WTC11 (cell line): ENCODE data around the gene PKP2. TPM values are rescaled to one million over a fixed set of nuclear protein-coding genes. Genes with fewer than 3 reads are reported as not detected.

Source experiments
- ATAC-seq: fragments of 200-7000 bp; cut with Tn5 transposase; 2 replicates; pipeline ENCODE4 v1.10.0; 2021; ENCODE audit warnings: mild to moderate bottlenecking, moderate library complexity
- CTCF ChIA-PET: fragments of 300-600 bp; sonication (Branson Sonifier 250); formaldehyde crosslinking; loops from one replicate; lab custom pipeline; 2021; ENCODE audit warnings: antibody characterized with exemption; lab: Charles Lee
- POLR2A ChIA-PET: fragments of 350-600 bp; sonication (Branson Sonifier 250); formaldehyde crosslinking; loops from one replicate; lab custom pipeline; 2021; ENCODE audit warnings: antibody characterized with exemption; lab: Charles Lee
- DNase-seq: peaks from one replicate; pipeline ENCODE4 v3.0.0; 2021; ENCODE audit warnings: low spot score
- H3K27ac Mint-ChIP-seq: 2 replicates; pipeline ENCODE4 v1.8.0; 2021; ENCODE audit warnings: mixed read lengths
- H3K27me3 Mint-ChIP-seq: 2 replicates; pipeline ENCODE4 v1.8.0; 2021; ENCODE audit warnings: low read depth, mild to moderate bottlenecking, moderate library complexity, mixed read lengths
- H3K36me3 Mint-ChIP-seq: 2 replicates; pipeline ENCODE4 v1.8.0; 2021; ENCODE audit warnings: mixed read lengths
- H3K4me1 Mint-ChIP-seq: 2 replicates; pipeline ENCODE4 v1.8.0; 2022; ENCODE audit warnings: mixed read lengths
- H3K4me3 Mint-ChIP-seq: 2 replicates; pipeline ENCODE4 v1.8.0; 2021; ENCODE audit warnings: mild to moderate bottlenecking, moderate library complexity, mixed read lengths
- H3K9me3 Mint-ChIP-seq: 2 replicates; pipeline ENCODE4 v1.8.0; 2021; ENCODE audit warnings: mixed read lengths
- AR ChIP-seq: fragments of 250-450 bp; sonication (Bioruptor Pico); IDR thresholded peaks from 2 replicates; pipeline ENCODE4 v1.9.0; 2021; ENCODE audit warnings: mild to moderate bottlenecking
- CTCF ChIP-seq: fragments of 200-600 bp; IDR thresholded peaks from 2 replicates; pipeline ENCODE4 v1.8.0; 2022; ENCODE audit warnings: antibody characterized with exemption
- ERG ChIP-seq: fragments of 250-450 bp; sonication (Bioruptor Pico); IDR thresholded peaks from 2 replicates; pipeline ENCODE4 v1.8.0; 2021; ENCODE audit warnings: mild to moderate bottlenecking
- ESRRA ChIP-seq: sonication (generic); formaldehyde crosslinking; IDR thresholded peaks from 2 replicates; pipeline ENCODE4 v1.8.1; 2022; ENCODE audit warnings: mild to moderate bottlenecking, missing genetic modification reagents, borderline replicate concordance
- FOXJ3 ChIP-seq: sonication (generic); formaldehyde crosslinking; IDR thresholded peaks from 2 replicates; pipeline ENCODE4 v1.9.0; 2021; ENCODE audit warnings: missing genetic modification reagents, mild to moderate bottlenecking, borderline replicate concordance
- FOXP1 ChIP-seq: sonication (generic); formaldehyde crosslinking; IDR thresholded peaks from 2 replicates; pipeline ENCODE4 v1.8.0; 2022; ENCODE audit warnings: missing genetic modification reagents, mild to moderate bottlenecking, moderate library complexity, borderline replicate concordance
- JAZF1 ChIP-seq: fragments of 250-450 bp; sonication (Bioruptor Pico); IDR thresholded peaks from 2 replicates; pipeline ENCODE4 v1.9.0; 2021; ENCODE audit warnings: moderate library complexity, mild to moderate bottlenecking, inconsistent platforms
- NFATC4 ChIP-seq: fragments of 250-450 bp; sonication (Bioruptor Pico); IDR thresholded peaks from 2 replicates; pipeline ENCODE4 v1.9.0; 2021; ENCODE audit warnings: mild to moderate bottlenecking
- OVOL2 ChIP-seq: fragments of 250-450 bp; sonication (Bioruptor Pico); IDR thresholded peaks from 2 replicates; pipeline ENCODE4 v1.9.0; 2021; ENCODE audit warnings: mild to moderate bottlenecking, borderline replicate concordance
- RELA ChIP-seq: sonication (generic); formaldehyde crosslinking; IDR thresholded peaks from 2 replicates; pipeline ENCODE4 v1.8.1; 2022; ENCODE audit warnings: missing genetic modification reagents, mild to moderate bottlenecking, borderline replicate concordance
- RORB ChIP-seq: fragments of 250-450 bp; sonication (Bioruptor Pico); IDR thresholded peaks from 2 replicates; pipeline ENCODE4 v1.9.0; 2021; ENCODE audit warnings: mild to moderate bottlenecking
- SP1 ChIP-seq: sonication (generic); formaldehyde crosslinking; conservative IDR thresholded peaks from 2 replicates; pipeline ENCODE4 v1.8.1; 2022; ENCODE audit warnings: missing genetic modification reagents
- TEAD1 ChIP-seq: sonication (generic); formaldehyde crosslinking; IDR thresholded peaks from 2 replicates; pipeline ENCODE4 v1.8.0; 2022; ENCODE audit warnings: mild to moderate bottlenecking, missing genetic modification reagents
- TP53 ChIP-seq: sonication (generic); formaldehyde crosslinking; IDR thresholded peaks from 2 replicates; pipeline ENCODE4 v1.8.1; 2023; ENCODE audit warnings: mild to moderate bottlenecking, missing genetic modification reagents
- ZNF121 ChIP-seq: sonication (generic); formaldehyde crosslinking; IDR thresholded peaks from 2 replicates; pipeline ENCODE4 v1.8.0; 2023; ENCODE audit warnings: missing genetic modification reagents
- ZNF138 ChIP-seq: sonication (generic); formaldehyde crosslinking; conservative IDR thresholded peaks from 2 replicates; pipeline ENCODE4 v1.8.1; 2022; ENCODE audit warnings: mild to moderate bottlenecking, moderate library complexity, missing genetic modification reagents
- ZNF219 ChIP-seq: sonication (generic); formaldehyde crosslinking; IDR thresholded peaks from 2 replicates; pipeline ENCODE4 v1.8.0; 2023; ENCODE audit warnings: missing genetic modification reagents, mild to moderate bottlenecking, borderline replicate concordance
- ZNF263 ChIP-seq: sonication (generic); formaldehyde crosslinking; IDR thresholded peaks from 2 replicates; pipeline ENCODE4 v1.8.1; 2022; ENCODE audit warnings: low read depth, mild to moderate bottlenecking, moderate library complexity, missing genetic modification reagents
- total RNA-seq: library from RNA; stranded (reverse); gene quantifications from 3 replicates; pipeline ENCODE4 v1.2.3, GENCODE V29; 2021

The PKP2 gene
- total RNA-seq, 1 experiment from 2014 or later: 22.0 TPM

- H3K27ac Mint-ChIP-seq: no peak overlapping the region
- TF ChIP-seq CTCF (no peak), ERG (CRISPR knock-in tag) (no peak), ESRRA (CRISPR knock-in tag) (no peak)
- TF ChIP-seq, all 79 proteins: peak for 0
- CTCF ChIA-PET: no interaction called here
- no peak for DNase-seq
- Mint-ChIP-seq H3K9me3 (peaks cover 12% of the 10 kb centered on the region), H3K27me3 (no peaks in the 10 kb centered on the region), H3K4me3 (no peak overlapping the region), H3K4me1 (no peaks in the 10 kb centered on the region), H3K36me3 (peaks cover 7% of the 10 kb centered on the region)
- POLR2A ChIA-PET: no interaction called here
- ATAC-seq: no peak
Observed at GRCh38 chr12:32789446-32789845, 107.1 kb downstream of the PKP2 start.

GRCh38 chr12:32788405-32788804 lies 108.2 kb downstream of the PKP2 start:
- Mint-ChIP-seq H3K9me3 (peaks cover 12% of the 10 kb centered on the region), H3K4me3 (no peak overlapping the region), H3K4me1 (no peaks in the 10 kb centered on the region), H3K27me3 (no peaks in the 10 kb centered on the region), H3K27ac (no peak overlapping the region), H3K36me3 (peaks cover 7% of the 10 kb centered on the region)
- no peak for TF ChIP-seq FOXJ3
- TF ChIP-seq RELA: no peak
- no peak for TF ChIP-seq SP1 (CRISPR knock-in tag)
- no peak for TF ChIP-seq FOXP1 (CRISPR knock-in tag)
- TF ChIP-seq ZNF263: no peak
- no peak for TF ChIP-seq ZNF138 (CRISPR knock-in tag)
- no peak for TF ChIP-seq AR (CRISPR knock-in tag)
- no peak for TF ChIP-seq TEAD1 (CRISPR knock-in tag)
- TF ChIP-seq ZNF121 (CRISPR knock-in tag): no peak
- no peak for TF ChIP-seq JAZF1 (CRISPR knock-in tag)
- no peak for TF ChIP-seq TP53 (CRISPR knock-in tag)
- no peak for TF ChIP-seq RORB (CRISPR knock-in tag)
- ChIA-PET POLR2A (no interaction called here), CTCF (no interaction called here)
- no peak for DNase-seq
- no peak for ATAC-seq

- ATAC-seq (no peak), DNase-seq (no peak)
- H3K27me3 Mint-ChIP-seq: no peaks in the 10 kb centered on the region
- H3K4me1 Mint-ChIP-seq: no peaks in the 10 kb centered on the region
- H3K9me3 Mint-ChIP-seq: peaks cover 12% of the 10 kb centered on the region
- TF ChIP-seq ZNF219 (no peak), NFATC4 (CRISPR knock-in tag) (no peak), OVOL2 (no peak)
- TF ChIP-seq, all 79 proteins: peak for 0
- no peaks in the 10 kb centered on the region; the same call in 1 of the 2 replicates for H3K36me3 Mint-ChIP-seq
- POLR2A ChIA-PET: no interaction called here
- no peak overlapping the region for H3K27ac Mint-ChIP-seq
- no peak overlapping the region for H3K4me3 Mint-ChIP-seq
- CTCF ChIA-PET: no interaction called here
Observed at GRCh38 chr12:32785557-32785956, 111.0 kb downstream of the PKP2 start.
